ENCODE data around the gene EHF. TPM values are rescaled to one million over a fixed set of nuclear protein-coding genes. Genes with fewer than 3 reads are reported as not detected.

The EHF gene
- total and polyA plus RNA-seq, 9 of the 15 experiments (the other 6 are each of a cell fraction or from before 2014, with no cell fraction given): 0.04 to 0.54 (median 0.37) TPM

DNA sequence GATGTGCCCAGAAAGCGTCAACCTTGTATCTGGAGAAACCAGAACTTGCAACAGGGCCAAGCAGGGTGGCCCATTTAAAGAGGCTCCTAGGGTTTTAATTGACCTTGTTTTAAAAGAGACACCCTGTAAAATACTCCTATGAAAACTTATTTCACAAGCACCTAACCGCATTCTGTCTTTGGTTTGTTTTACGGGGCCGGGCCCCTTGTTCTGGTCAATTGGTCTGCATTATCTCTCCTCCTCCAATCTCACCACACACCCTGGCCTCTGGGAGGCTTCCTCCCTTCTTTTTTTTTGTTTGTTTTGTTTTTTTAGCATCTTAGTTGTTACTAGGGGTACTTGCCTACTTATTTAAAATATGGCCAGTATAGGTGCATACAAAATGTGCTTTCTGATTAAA lies 4.7 kb downstream of the EHF start (continued):
- TF ChIP-seq TFE3 (CRISPR knock-in tag; IDR thresholded peaks at IDR 0.05) (no peak), GATA2 (CRISPR knock-in tag; IDR thresholded peaks at IDR 0.05) (no peak), SMARCC2 (IDR thresholded peaks at IDR 0.05; ENCODE audit: low read depth) (no peak), CBFA2T3 (IDR thresholded peaks at IDR 0.05) (peak; percentile 52), FOXA3 (CRISPR knock-in tag; conservative IDR thresholded peaks at IDR 0.05 in 1 of 2, IDR thresholded peaks at IDR 0.05 in 1 of 2) (no peak), CGGBP1 (CRISPR knock-in tag; IDR thresholded peaks at IDR 0.05) (no peak), ZNF3 (CRISPR knock-in tag; IDR thresholded peaks at IDR 0.05) (no peak), NFIX (CRISPR knock-in tag; IDR thresholded peaks at IDR 0.05; ENCODE audit: low read depth) (no peak), CCAR2 (IDR thresholded peaks at IDR 0.05; ENCODE audit: low read depth, low read length) (no peak), ZC3H11A (IDR thresholded peaks at IDR 0.05; ENCODE audit: low read depth, low read length) (no peak), PTBP1 (IDR thresholded peaks at IDR 0.05; ENCODE audit: low read depth, low read length) (no peak), MITF (IDR thresholded peaks at IDR 0.05) (no peak), CEBPG (CRISPR knock-in tag; IDR thresholded peaks at IDR 0.05) (no peak), CEBPG (tag; conservative IDR thresholded peaks at IDR 0.05 in 1 of 2, IDR thresholded peaks at IDR 0.05 in 1 of 2) (0 out of 4 replicates have a peak, but pooled peaks of 1 of the 2 experiments have one; percentile 33), BMI1 (IDR thresholded peaks at IDR 0.05; ENCODE audit: low read length) (no peak), ZBTB49 (CRISPR knock-in tag; IDR thresholded peaks at IDR 0.05; ENCODE audit: borderline replicate concordance) (no peak), ZNF212 (CRISPR knock-in tag; IDR thresholded peaks at IDR 0.05) (no peak), NFXL1 (CRISPR knock-in tag; IDR thresholded peaks at IDR 0.05) (no peak), BDP1 (IDR thresholded peaks at IDR 0.05; ENCODE audit: insufficient read depth, insufficient read length) (no peak)
- TF ChIP-seq, protein P1, sequence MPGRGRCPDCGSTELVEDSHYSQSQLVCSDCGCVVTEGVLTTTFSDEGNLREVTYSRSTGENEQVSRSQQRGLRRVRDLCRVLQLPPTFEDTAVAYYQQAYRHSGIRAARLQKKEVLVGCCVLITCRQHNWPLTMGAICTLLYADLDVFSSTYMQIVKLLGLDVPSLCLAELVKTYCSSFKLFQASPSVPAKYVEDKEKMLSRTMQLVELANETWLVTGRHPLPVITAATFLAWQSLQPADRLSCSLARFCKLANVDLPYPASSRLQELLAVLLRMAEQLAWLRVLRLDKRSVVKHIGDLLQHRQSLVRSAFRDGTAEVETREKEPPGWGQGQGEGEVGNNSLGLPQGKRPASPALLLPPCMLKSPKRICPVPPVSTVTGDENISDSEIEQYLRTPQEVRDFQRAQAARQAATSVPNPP (IDR thresholded peaks at IDR 0.05; ENCODE audit: borderline replicate concordance, insufficient read depth, insufficient read length): no peak
- TF ChIP-seq, protein P2, sequence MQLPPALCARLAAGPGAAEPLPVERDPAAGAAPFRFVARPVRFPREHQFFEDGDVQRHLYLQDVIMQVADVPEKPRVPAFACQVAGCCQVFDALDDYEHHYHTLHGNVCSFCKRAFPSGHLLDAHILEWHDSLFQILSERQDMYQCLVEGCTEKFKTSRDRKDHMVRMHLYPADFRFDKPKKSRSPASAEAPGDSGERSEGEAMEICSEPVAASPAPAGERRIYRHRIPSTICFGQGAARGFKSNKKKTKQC (CRISPR knock-in tag; IDR thresholded peaks at IDR 0.05): no peak
- TF ChIP-seq, protein P3, sequence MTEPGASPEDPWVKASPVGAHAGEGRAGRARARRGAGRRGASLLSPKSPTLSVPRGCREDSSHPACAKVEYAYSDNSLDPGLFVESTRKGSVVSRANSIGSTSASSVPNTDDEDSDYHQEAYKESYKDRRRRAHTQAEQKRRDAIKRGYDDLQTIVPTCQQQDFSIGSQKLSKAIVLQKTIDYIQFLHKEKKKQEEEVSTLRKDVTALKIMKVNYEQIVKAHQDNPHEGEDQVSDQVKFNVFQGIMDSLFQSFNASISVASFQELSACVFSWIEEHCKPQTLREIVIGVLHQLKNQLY (CRISPR knock-in tag; conservative IDR thresholded peaks at IDR 0.05): no peak

All from K562 (cell line).